Airway epithelial cell (primary cell): ENCODE measurements around the gene VWCE. TPM values are rescaled to one million over a fixed set of nuclear protein-coding genes. Genes with fewer than 3 reads are reported as not detected.

ENCODE experiments used
- total RNA-seq: library from RNA; depleted of rRNA; stranded (reverse); fragments of >200 nt; gene quantifications from 2 replicates; pipeline ENCODE4 v1.2.3, GENCODE V29; 2015

VWCE gene, protein sequence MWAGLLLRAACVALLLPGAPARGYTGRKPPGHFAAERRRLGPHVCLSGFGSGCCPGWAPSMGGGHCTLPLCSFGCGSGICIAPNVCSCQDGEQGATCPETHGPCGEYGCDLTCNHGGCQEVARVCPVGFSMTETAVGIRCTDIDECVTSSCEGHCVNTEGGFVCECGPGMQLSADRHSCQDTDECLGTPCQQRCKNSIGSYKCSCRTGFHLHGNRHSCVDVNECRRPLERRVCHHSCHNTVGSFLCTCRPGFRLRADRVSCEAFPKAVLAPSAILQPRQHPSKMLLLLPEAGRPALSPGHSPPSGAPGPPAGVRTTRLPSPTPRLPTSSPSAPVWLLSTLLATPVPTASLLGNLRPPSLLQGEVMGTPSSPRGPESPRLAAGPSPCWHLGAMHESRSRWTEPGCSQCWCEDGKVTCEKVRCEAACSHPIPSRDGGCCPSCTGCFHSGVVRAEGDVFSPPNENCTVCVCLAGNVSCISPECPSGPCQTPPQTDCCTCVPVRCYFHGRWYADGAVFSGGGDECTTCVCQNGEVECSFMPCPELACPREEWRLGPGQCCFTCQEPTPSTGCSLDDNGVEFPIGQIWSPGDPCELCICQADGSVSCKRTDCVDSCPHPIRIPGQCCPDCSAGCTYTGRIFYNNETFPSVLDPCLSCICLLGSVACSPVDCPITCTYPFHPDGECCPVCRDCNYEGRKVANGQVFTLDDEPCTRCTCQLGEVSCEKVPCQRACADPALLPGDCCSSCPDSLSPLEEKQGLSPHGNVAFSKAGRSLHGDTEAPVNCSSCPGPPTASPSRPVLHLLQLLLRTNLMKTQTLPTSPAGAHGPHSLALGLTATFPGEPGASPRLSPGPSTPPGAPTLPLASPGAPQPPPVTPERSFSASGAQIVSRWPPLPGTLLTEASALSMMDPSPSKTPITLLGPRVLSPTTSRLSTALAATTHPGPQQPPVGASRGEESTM
- 0.21 TPM in 1 of 2 replicates, not detected in the other for total RNA-seq

DNA sequence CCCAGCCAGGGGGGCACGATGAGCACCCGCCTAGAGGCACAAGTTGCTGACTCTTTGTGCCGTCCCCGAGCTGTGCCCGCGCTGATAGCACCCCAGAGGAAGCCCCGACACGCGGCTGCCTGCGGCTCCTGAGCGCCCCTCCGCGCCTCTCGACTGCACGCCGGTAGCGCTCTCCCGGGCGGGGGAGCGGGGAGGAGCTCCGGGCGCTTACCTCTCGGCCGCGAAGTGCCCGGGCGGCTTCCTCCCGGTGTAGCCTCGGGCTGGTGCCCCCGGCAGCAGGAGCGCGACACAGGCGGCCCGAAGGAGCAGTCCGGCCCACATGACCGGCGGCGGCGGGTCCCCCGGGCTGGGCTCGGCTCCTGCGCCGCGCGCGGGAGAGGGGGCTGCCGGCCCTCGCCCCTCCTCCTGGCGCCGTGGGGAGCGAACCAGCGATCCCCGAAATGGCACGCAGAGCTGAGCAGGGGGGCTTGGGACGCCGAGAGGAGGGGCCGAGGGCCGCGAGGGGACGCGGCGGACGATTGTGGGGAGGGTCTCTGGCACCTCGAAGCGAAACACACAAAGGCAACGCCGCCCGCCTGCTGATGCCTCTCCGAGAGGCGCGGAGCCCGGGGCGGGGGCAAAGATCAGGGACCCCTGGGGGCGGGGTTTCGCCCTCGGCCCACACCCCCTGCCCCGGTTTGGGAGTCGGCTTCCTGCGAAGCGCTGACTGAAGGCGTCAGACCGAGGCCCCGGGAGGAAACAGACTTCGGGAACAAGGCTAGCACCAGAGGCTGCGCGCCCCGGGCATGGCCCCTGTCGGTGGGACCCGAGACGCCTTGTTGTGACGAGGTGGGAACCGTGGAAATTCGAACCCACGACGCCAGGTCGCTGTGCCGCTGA, at the start of gene VWCE:
VWCE (minus strand) TSS at position 600 of the 879 bp plus-strand sequence; CDS start at position 321, 279 bp downstream.

DNA sequence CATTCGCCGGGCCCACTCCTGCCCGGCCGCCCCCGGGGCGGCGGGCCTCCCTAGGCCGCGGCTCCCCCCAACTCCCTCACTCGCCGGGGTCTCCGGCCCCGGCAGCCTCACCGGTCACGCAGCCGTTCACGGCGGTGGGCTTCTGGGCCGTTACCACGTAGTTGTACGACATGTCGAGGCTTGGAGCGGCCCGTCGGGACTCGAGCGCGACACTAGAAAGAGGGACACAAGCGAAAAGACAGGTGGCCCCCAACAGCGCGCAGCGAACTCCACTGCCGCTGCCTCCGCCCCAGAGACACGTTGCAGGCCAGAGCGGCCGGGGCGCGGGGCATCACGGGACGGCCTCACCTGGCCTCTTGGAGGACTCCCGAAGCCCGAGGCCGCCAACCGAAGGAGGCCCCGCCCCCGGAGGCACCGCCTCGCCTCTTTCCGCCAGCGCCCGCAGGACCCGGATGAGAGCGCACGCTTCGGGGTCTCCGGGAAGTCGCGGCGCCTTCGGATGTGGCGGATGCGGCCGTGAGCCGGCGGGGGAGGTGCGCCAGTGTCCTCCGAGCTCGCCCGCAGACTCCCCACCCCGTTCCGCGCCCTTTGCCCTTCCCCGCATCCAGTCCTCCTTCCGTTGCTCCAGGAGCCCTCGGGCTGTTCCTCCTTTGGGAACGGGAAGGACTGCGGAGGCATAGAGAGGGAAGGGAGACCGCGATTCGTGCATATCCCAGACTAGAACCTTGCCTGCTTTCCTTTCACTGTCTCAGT, 37.9 kb upstream of the VWCE start, which contains the start of the genes DDB1 and TKFC:
DDB1 (minus strand) TSS at position 309 of the 753 bp plus-strand sequence; CDS start at position 172, 137 bp downstream.
TKFC (plus strand) TSS at position 432 of the 753 bp plus-strand sequence. CDS start 1,501 bp downstream, outside the sequence.

DNA sequence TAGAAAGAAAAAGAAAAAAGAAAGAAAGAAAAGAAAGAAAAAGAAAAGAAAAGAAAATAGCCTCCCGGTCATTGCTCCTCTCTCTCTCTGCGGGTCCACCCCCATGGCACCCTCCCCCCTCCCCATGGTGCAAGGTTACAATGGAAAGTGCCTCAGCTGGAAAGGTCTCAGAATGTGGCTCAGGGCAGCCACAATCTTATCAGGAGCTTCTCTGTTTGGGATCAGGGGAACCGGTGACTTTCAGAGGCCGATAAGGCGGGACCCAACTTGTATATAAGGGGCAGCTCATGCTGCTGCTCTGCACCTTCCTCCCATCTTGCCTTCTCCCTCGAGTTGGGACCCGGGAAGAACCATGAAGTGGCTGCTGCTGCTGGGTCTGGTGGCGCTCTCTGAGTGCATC, 54.2 kb downstream of the VWCE start, which contains the start of gene PGA5:
PGA5 (plus strand) TSS at position 301 of the 400 bp plus-strand sequence; CDS start at position 353, 52 bp downstream.

DNA sequence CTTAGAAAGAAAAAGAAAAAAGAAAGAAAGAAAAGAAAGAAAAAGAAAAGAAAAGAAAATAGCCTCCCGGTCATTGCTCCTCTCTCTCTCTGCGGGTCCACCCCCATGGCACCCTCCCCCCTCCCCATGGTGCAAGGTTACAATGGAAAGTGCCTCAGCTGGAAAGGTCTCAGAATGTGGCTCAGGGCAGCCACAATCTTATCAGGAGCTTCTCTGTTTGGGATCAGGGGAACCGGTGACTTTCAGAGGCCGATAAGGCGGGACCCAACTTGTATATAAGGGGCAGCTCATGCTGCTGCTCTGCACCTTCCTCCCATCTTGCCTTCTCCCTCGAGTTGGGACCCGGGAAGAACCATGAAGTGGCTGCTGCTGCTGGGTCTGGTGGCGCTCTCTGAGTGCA, 73.1 kb downstream of the VWCE start, which contains the start of gene PGA4:
PGA4 (plus strand) TSS at position 301 of the 400 bp plus-strand sequence; CDS start at position 355, 54 bp downstream.

Other genes starting within 250 kb of the VWCE start
- not detected in 2 replicates for gene CD5, start 192.8 kb downstream of the VWCE start, total RNA-seq
- 7.3 and 19.1 TPM in 2 replicates for gene VPS37C, start 133.9 kb downstream of the VWCE start, total RNA-seq
- gene PGA3, start 91.8 kb downstream of the VWCE start, total RNA-seq = not detected in 2 replicates
- gene PGA4, start 73.0 kb downstream of the VWCE start, total RNA-seq = not detected in 2 replicates
- not detected in 2 replicates for gene PGA5, start 54.1 kb downstream of the VWCE start, total RNA-seq
- gene DDB1, start 37.8 kb upstream of the VWCE start, total RNA-seq = 145 and 181 TPM in 2 replicates
- 35.8 and 36.3 TPM in 2 replicates for gene TKFC, start 37.9 kb upstream of the VWCE start, total RNA-seq
- 50.0 and 62.9 TPM in 2 replicates for gene CYB561A3, start 66.6 kb upstream of the VWCE start, total RNA-seq
- gene TMEM138, start 67.1 kb upstream of the VWCE start, total RNA-seq = 24.7 and 29.1 TPM in 2 replicates
- gene TMEM216, start 97.3 kb upstream of the VWCE start, total RNA-seq = 8.1 and 8.6 TPM in 2 replicates
- gene CPSF7, start 134.7 kb upstream of the VWCE start, total RNA-seq = 27.7 and 34.7 TPM in 2 replicates
- 29.8 and 45.3 TPM in 2 replicates for gene SDHAF2, start 134.8 kb upstream of the VWCE start, total RNA-seq
- gene LRRC10B, start 213.4 kb upstream of the VWCE start, total RNA-seq = 0.14 TPM in 1 of 2 replicates, not detected in the other